B cell (primary cell): ENCODE data around the gene NKD2.

Source experiments
- CTCF ChIP-seq: fragments of 200-600 bp; IDR thresholded peaks from one replicate; pipeline ENCODE4 v1.8.0; 2022; ENCODE audit warnings: antibody characterized with exemption, mild to moderate bottlenecking
- EZH2 ChIP-seq: IDR thresholded peaks from 2 replicates; pipeline ENCODE4 v1.6.1; 2012; ENCODE audit warnings: borderline replicate concordance, low read depth, mild to moderate bottlenecking, moderate library complexity, low read length; ENCODE audit not compliant: insufficient read depth, poor library complexity, severe bottlenecking

- TF ChIP-seq CTCF, result no peak
- TF ChIP-seq EZH2, result no peak
These were observed 44.7 kb upstream of the NKD2 start for GRCh38 chr5:963673-964531.
